ENCODE data around the gene MAD1L1.

DNA sequence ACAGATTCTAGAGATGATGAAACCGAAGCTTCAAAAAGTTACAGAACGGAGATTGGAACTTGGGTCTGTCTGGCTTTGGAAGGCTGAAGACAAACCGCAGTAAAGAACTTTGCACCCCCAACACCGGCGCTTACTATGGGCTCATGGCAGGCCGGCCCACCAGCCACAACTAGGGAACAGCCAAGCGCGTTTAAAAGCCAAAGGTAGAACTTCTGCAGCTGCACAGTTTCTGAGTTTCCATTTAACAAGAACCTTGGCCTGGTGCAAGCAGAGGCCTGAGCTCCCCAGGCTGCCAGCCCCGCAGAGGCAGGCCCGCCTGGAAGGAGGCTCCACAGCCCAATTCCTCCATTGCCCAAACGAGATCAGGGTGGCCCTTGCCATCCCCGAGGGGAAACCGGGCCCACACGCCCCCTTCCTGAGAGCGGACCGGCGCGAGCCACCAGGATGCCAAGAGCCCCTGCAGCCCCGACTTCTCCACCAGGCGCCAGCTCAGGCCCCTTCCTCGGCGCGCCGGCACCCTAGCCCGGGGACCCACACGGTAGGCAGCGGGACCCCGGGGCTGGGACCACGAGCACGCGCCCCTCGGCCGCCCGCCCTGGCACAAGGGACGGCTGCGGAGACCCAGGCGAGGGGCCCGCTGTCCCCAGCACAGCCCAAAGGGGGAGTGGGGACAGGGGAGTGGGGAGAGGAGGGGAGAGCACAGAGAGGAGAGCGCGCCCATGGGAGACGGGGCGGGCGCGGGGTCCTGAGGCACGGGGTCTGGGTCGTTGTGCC lies 566 bp downstream of the MAD1L1 start:
- TF ChIP-seq, protein P1, sequence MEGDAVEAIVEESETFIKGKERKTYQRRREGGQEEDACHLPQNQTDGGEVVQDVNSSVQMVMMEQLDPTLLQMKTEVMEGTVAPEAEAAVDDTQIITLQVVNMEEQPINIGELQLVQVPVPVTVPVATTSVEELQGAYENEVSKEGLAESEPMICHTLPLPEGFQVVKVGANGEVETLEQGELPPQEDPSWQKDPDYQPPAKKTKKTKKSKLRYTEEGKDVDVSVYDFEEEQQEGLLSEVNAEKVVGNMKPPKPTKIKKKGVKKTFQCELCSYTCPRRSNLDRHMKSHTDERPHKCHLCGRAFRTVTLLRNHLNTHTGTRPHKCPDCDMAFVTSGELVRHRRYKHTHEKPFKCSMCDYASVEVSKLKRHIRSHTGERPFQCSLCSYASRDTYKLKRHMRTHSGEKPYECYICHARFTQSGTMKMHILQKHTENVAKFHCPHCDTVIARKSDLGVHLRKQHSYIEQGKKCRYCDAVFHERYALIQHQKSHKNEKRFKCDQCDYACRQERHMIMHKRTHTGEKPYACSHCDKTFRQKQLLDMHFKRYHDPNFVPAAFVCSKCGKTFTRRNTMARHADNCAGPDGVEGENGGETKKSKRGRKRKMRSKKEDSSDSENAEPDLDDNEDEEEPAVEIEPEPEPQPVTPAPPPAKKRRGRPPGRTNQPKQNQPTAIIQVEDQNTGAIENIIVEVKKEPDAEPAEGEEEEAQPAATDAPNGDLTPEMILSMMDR (conservative IDR thresholded peaks at IDR 0.05), result no peak
- no peak for TF ChIP-seq EZH2 (IDR thresholded peaks at IDR 0.05; ENCODE audit: low read depth)

Measured in PC-9 (cell line).